Common myeloid progenitor, CD34-positive (primary cell): ENCODE data around the gene HOXA10.
A peak's percentile ranks its signal among the peaks of the same experiment; 100 is the strongest.

Source experiments
- CTCF ChIA-PET: fragments of 350-600 bp; sonication (Branson Sonifier 250); formaldehyde crosslinking; loops from one replicate; lab custom pipeline; 2021; ENCODE audit warnings: antibody characterized with exemption; lab: Charles Lee
- POLR2A ChIA-PET: fragments of 350-600 bp; sonication (Branson Sonifier 250); formaldehyde crosslinking; loops from one replicate; lab custom pipeline; 2021; ENCODE audit warnings: antibody characterized with exemption; lab: Charles Lee
- DNase-seq, 3 donors: peaks; one replicate each; pipeline versions ENCODE4 v3.0.0 to v3.0.0-alpha.2; 2013
- H3K27ac ChIP-seq, 2 experiments: 1 replicate in 1 of 2; 2 replicates in 1 of 2; pipeline ENCODE4 v1.7.0; 2013; ENCODE audit warnings: inconsistent platforms in 2 of 2, low read length in 2 of 2, mild to moderate bottlenecking in 2 of 2, low read depth in 1 of 2, moderate library complexity in 1 of 2; ENCODE audit not compliant: severe bottlenecking in 2 of 2, insufficient read depth in 1 of 2, poor library complexity in 1 of 2
- H3K27me3 ChIP-seq, 5 experiments: replicated peaks in 2 of 5; 1 replicate in 3 of 5; 2 replicates in 2 of 5; pipeline versions ENCODE4 v1.6.1 to v1.7.0; 2013; ENCODE audit warnings: low read length in 4 of 5, mild to moderate bottlenecking in 2 of 5, moderate library complexity in 2 of 5, inconsistent platforms in 1 of 5; ENCODE audit not compliant: insufficient read depth in 5 of 5, control insufficient read depth in 4 of 5
- H3K36me3 ChIP-seq, 4 experiments: 1 replicate in 2 of 4; 2 replicates in 2 of 4; pipeline versions ENCODE4 v1.6.1 to v1.7.0; 2013; ENCODE audit warnings: low read length in 3 of 4, control low read depth in 1 of 4, mild to moderate bottlenecking in 1 of 4; ENCODE audit not compliant: control insufficient read depth in 4 of 4, insufficient read depth in 4 of 4
- H3K4me1 ChIP-seq, 4 experiments: 1 replicate in 3 of 4; 2 replicates in 1 of 4; pipeline versions ENCODE4 v1.6.1 to v1.7.1; 2013; ENCODE audit warnings: low read length in 3 of 4, mild to moderate bottlenecking in 3 of 4, control low read depth in 1 of 4, inconsistent platforms in 1 of 4, moderate library complexity in 1 of 4; ENCODE audit not compliant: control insufficient read depth in 4 of 4, insufficient read depth in 4 of 4; ENCODE audit errors: control extremely low read depth in 1 of 4
- H3K4me3 ChIP-seq, 7 experiments: 1 replicate in 4 of 7; 2 replicates in 3 of 7; pipeline versions ENCODE4 v1.5.1 to v1.7.0; 2013; ENCODE audit warnings: mild to moderate bottlenecking in 7 of 7, low read length in 6 of 7, moderate library complexity in 6 of 7, inconsistent platforms in 2 of 7, low read depth in 2 of 7, control low read depth in 1 of 7; ENCODE audit not compliant: insufficient read depth in 4 of 7, control insufficient read depth in 1 of 7; ENCODE audit errors: extremely low read depth in 1 of 7
- H3K9me3 ChIP-seq, 5 experiments: 1 replicate in 4 of 5; 2 replicates in 1 of 5; pipeline versions ENCODE4 v1.6.1 to v1.7.1; 2013; ENCODE audit warnings: low read length in 4 of 5, mild to moderate bottlenecking in 2 of 5, inconsistent platforms in 1 of 5, low read depth in 1 of 5, moderate library complexity in 1 of 5; ENCODE audit not compliant: control insufficient read depth in 4 of 5, insufficient read depth in 2 of 5; ENCODE audit errors: control extremely low read depth in 1 of 5
- WGBS: methylation state at CpG from one replicate; pipeline ENCODE4 v1.1.5; 2013; ENCODE audit not compliant: insufficient coverage; 5-methylcytosine and 5-hydroxymethylcytosine counted together

Gene HOXA10

DNA sequence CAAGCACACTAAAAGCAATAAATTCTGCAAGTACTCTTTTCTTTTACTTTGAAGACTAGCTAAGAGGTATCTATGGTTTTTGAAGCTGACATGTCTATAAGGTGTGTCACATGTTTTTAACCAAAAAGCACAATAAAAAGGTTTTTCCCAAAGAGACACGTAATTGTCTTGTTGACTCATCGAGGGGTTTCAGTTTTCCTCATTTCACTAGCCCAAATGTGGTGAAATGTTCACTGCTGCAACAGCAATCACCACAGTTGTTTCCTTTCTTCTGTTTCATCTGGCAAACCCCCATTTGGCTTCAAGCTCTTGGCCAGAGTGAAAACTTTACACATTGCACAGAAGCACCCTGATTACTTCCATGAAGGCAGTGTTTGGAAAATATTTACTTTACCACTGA, 39.7 kb downstream of the HOXA10 start:
- WGBS = 8% methylated on average over 2 of the region's 2 CpGs
- H3K27me3 ChIP-seq = no peaks in the 10 kb centered on the region
- peak overlapping the region in 1 of 2 experiments; percentile 44 for H3K27ac ChIP-seq
- POLR2A ChIA-PET = interaction anchor here (0.6 to 1.2 kb wide), 3 partner anchors 9 to 25 kb away, joined by 3 to 4 read pairs (median 3); no protein-coding TSS in a partner anchor
- no peaks in the 10 kb centered on the region for H3K9me3 ChIP-seq
- peaks cover 23 to 70% (median 47%) of the 10 kb centered on the region in 4 experiments for H3K4me1 ChIP-seq
- peak in 2 of 3 donors; percentile 77 to 82 for DNase-seq
- CTCF ChIA-PET = interaction anchor here (0.6 to 1.9 kb wide), 4 partner anchors 14 to 251 kb away, joined by 3 to 7 read pairs (median 4); no protein-coding TSS in a partner anchor
- H3K36me3 ChIP-seq = peaks cover 2 to 65% (median 35%) of the 10 kb centered on the region in 4 experiments
- H3K4me3 ChIP-seq = peak overlapping the region in 1 of 7 experiments; percentile 33

DNA sequence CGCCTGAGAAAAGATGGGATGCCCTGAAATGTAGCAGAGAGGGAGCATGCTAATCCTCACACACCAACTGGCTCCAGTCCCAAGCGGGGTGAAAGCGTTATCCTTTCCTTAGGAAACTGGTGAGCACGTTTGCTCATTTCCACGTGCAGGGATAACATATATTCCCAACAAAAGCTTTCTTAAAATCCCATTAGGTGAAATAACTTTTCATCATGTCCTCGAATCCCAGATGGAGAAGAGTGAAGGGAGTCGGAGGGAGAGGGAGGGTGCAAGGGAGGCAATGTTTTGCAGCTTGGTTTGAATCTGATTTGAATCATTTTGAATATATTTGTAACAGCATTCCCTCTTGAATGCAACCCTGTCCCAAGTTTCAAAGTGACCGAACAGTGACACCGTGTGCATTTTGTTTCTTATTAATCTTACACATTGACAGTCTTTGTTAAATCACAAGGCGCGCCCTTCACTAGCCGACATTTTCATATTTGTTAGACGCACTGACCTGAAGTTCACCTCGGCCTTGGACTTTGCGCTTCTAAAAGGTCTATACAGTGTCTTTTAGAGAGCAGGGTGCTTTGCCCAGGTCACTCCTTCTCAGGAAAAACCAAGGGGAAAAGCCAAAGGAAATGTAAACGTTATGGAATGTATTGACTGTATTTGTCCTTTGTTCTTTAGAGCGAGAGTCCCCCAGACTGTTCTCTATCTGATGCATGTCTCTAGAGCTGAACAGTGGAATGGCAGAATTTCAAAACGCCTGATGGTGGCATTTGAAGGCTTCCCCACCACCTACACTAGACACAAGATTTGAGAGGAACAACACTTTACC, 40.5 kb downstream of the HOXA10 start:
- Histone ChIP-seq H3K4me3 (no peak overlapping the region), H3K36me3 (peaks cover 4 to 66% (median 37%) of the 10 kb centered on the region in 4 experiments), H3K27ac (peak overlapping the region in 1 of 2 experiments; percentile 44), H3K9me3 (no peaks in the 10 kb centered on the region), H3K4me1 (peaks cover 23 to 67% (median 43%) of the 10 kb centered on the region in 4 experiments), H3K27me3 (no peaks in the 10 kb centered on the region)
- ChIA-PET CTCF (interaction anchor here (0.8 to 1.9 kb wide), 4 partner anchors 15 to 267 kb away, joined by 3 to 7 read pairs (median 4); no protein-coding TSS in a partner anchor), POLR2A (interaction anchor here (0.6 to 1.2 kb wide), 2 partner anchors 11 to 26 kb away, joined by 3 to 4 read pairs; no protein-coding TSS in a partner anchor)
- no peak for DNase-seq
- WGBS = 84% methylated on average over 11 of the region's 18 CpGs

DNA sequence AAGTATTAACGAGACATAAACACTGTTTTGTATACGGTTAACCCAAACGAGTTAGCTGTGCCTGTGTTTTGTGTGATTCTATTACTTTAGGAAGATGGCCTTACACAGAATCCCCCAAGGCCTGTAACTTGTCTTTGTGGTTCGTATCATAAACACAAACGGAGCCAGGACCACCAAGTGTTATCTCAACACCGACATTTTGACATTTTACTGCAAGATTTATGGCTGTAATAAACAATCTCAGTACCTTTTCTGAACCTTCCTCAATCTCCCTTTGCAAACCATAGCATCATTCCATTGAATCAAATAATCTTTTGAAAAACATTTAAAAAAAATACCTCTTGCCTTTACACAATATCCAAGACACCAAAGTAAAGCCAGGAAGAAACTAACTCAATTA, 41.1 kb downstream of the HOXA10 start:
- no peaks in the 10 kb centered on the region for H3K27me3 ChIP-seq
- no peak overlapping the region for H3K4me3 ChIP-seq
- WGBS = 59% methylated on average over 3 of the region's 6 CpGs
- no peak overlapping the region for H3K27ac ChIP-seq
- H3K4me1 ChIP-seq = peaks cover 23 to 60% (median 37%) of the 10 kb centered on the region in 4 experiments
- POLR2A ChIA-PET = no interaction called here
- CTCF ChIA-PET = interaction anchor here (0.8 to 2.8 kb wide), 3 partner anchors 18 to 280 kb away, joined by 3 to 16 read pairs (median 14); no protein-coding TSS in a partner anchor
- DNase-seq = no peak
- H3K9me3 ChIP-seq = no peaks in the 10 kb centered on the region
- H3K36me3 ChIP-seq = peaks cover 4 to 68% (median 38%) of the 10 kb centered on the region in 4 experiments

DNA sequence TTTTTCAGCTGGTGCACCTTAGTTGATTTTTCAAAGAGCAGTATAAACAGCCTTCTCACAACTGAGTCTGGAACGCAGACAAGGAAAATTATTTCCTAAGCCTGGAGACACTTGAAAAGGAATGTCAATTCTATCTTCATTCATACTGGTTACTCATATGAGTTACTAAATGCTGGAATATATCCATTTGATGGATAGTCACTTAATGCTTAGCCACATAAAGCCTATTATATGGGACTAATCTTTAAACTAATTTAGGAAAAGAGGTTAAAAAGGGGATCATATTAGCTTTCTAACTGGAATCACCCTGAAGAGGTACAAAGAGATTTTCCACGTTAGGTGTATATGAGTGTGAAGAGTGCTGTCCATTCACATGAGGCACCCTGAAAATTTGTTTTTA, 41.9 kb downstream of the HOXA10 start:
- peaks cover 20 to 53% (median 29%) of the 10 kb centered on the region in 4 experiments for H3K4me1 ChIP-seq
- no peak for DNase-seq
- no peak overlapping the region for H3K27ac ChIP-seq
- CTCF ChIA-PET = interaction anchor here (0.9 to 2.8 kb wide), 9 partner anchors 8 to 462 kb away, joined by 3 to 16 read pairs (median 3); no protein-coding TSS in a partner anchor
- POLR2A ChIA-PET = interaction anchor here (1.1 kb wide), 1 partner anchor 16 kb away, joined by 6 read pairs; the partner anchor contains the start of gene HOXA6
- no peaks in the 10 kb centered on the region for H3K9me3 ChIP-seq
- H3K4me3 ChIP-seq = no peak overlapping the region
- peaks cover 3 to 67% (median 40%) of the 10 kb centered on the region in 4 experiments for H3K36me3 ChIP-seq
- no peaks in the 10 kb centered on the region for H3K27me3 ChIP-seq
- WGBS = 89% methylated on average over 1 of the region's 2 CpGs

DNA sequence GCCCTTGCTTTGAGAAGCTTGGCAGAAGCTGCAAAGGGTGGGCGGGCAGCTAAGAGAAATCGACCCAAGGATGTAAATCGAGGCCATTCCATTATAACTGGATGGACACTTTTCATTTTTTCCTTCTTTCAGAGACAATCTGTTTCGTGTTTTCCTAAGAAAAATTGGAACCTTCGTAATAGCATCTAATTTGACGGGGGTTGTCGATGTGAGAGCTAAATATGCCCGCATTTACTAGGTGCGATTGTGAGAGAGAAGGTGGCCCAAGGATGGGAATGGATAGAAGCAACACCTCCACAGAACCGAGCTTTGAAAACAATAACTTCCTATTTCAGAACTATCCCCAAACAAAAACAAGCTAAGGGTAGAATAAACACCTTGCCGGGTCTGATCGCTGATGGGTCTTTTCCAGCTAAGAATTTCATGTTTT, 42.7 kb downstream of the HOXA10 start:
- Histone ChIP-seq H3K27me3 (no peaks in the 10 kb centered on the region), H3K27ac (peak overlapping the region; percentile 37 to 73), H3K9me3 (no peaks in the 10 kb centered on the region), H3K36me3 (peaks cover 3 to 68% (median 43%) of the 10 kb centered on the region in 4 experiments), H3K4me1 (peaks cover 19 to 45% (median 22%) of the 10 kb centered on the region in 4 experiments), H3K4me3 (peak overlapping the region; percentile 23 to 77 (median 60))
- 70% methylated on average over 5 of the region's 12 CpGs for WGBS
- CTCF ChIA-PET = interaction anchor here (0.9 to 2.8 kb wide), 13 partner anchors 9 to 462 kb away, joined by 3 to 16 read pairs (median 3); no protein-coding TSS in a partner anchor
- POLR2A ChIA-PET = interaction anchor here (0.8 to 1.2 kb wide), 3 partner anchors 17 to 268 kb away, joined by 3 to 6 read pairs (median 3); partner anchors contain the start of genes HOXA6 and HOXA7
- DNase-seq = no peak

DNA sequence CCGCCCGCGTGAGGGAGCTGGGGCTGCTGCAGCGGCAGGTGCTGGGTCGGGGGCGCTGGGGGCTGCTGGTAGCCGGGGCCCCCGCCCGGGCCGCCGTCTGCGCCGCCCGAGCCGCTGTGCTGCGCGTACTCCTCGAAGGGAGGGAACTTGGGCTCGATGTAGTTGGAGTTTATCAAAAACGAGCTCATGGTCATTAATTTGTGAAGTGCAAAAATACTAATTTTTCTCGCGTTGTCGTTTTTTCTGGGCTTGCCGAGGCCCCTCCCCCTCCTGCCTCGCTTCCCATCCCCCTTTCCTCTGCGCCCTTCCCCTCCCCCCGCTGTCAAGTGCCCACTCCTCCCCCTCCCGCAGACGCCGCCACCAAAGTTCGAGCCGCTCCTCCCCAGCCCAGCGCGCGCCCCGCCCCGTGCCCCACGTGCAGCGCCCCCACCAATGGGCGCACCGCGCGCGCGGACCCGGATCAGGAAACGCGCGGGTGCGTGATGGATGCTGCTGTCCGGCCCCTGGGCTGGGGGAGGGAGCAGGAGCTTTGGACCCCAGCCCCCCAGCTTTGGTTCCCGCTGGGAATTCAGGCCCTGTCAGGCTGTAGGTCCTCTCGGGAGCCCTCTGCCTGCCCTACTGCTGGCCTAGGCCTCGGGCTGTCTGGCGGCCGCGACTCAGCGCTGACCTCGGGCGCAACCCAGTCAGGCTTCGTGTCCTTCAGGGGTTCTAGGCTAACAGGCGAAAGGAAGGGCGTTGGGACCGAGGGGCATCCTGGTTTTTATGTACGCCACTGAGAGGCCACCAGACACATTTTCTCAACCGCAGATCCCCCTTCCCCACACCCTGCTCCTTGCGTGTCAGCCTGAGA, 43.4 kb downstream of the HOXA10 start, which contains the start of gene HOXA4:
Gene HOXA4, minus strand, starts transcription at position 218 of the 850 bp plus-strand sequence. Its CDS starts 24 bp downstream, at position 194.
- ChIA-PET CTCF (interaction anchor here (0.9 to 2.8 kb wide), 11 partner anchors 9 to 449 kb away, joined by 3 to 16 read pairs (median 4); no protein-coding TSS in a partner anchor), POLR2A (interaction anchor here (0.8 to 1.2 kb wide), 3 partner anchors 17 to 268 kb away, joined by 3 to 6 read pairs (median 3); partner anchors contain the start of genes HOXA6 and HOXA7)
- peak within 1 kb of the TSS; percentile 23 to 77 (median 60) for H3K4me3 ChIP-seq
- peak within 1 kb of the TSS; percentile 37 to 73 for H3K27ac ChIP-seq
- H3K27me3 ChIP-seq = no peaks in the 10 kb centered on the region
- H3K9me3 ChIP-seq = no peaks in the 10 kb centered on the region
- peaks cover 3 to 71% (median 46%) of the 10 kb centered on the region in 4 experiments for H3K36me3 ChIP-seq
- WGBS = 33% methylated on average over 55 of the region's 67 CpGs
- DNase-seq = peak; percentile 84 to 90 (median 89)
- peaks cover 13 to 38% (median 17%) of the 10 kb centered on the region in 4 experiments for H3K4me1 ChIP-seq
